WTC11 (cell line): Measurements from ENCODE around the gene JCAD. TPM values are rescaled to one million over a fixed set of nuclear protein-coding genes. Genes with fewer than 3 reads are reported as not detected.

ENCODE experiments used
- ATAC-seq: fragments of 200-7000 bp; cut with Tn5 transposase; 2 replicates; pipeline ENCODE4 v1.10.0; 2021; ENCODE audit warnings: mild to moderate bottlenecking, moderate library complexity
- CTCF ChIA-PET: fragments of 300-600 bp; sonication (Branson Sonifier 250); formaldehyde crosslinking; loops from one replicate; lab custom pipeline; 2021; ENCODE audit warnings: antibody characterized with exemption; lab: Charles Lee
- POLR2A ChIA-PET: fragments of 350-600 bp; sonication (Branson Sonifier 250); formaldehyde crosslinking; loops from one replicate; lab custom pipeline; 2021; ENCODE audit warnings: antibody characterized with exemption; lab: Charles Lee
- DNase-seq: peaks from one replicate; pipeline ENCODE4 v3.0.0; 2021; ENCODE audit warnings: low spot score
- H3K27ac Mint-ChIP-seq: 2 replicates; pipeline ENCODE4 v1.8.0; 2021; ENCODE audit warnings: mixed read lengths
- H3K27me3 Mint-ChIP-seq: 2 replicates; pipeline ENCODE4 v1.8.0; 2021; ENCODE audit warnings: low read depth, mild to moderate bottlenecking, moderate library complexity, mixed read lengths
- H3K36me3 Mint-ChIP-seq: 2 replicates; pipeline ENCODE4 v1.8.0; 2021; ENCODE audit warnings: mixed read lengths
- H3K4me1 Mint-ChIP-seq: 2 replicates; pipeline ENCODE4 v1.8.0; 2022; ENCODE audit warnings: mixed read lengths
- H3K4me3 Mint-ChIP-seq: 2 replicates; pipeline ENCODE4 v1.8.0; 2021; ENCODE audit warnings: mild to moderate bottlenecking, moderate library complexity, mixed read lengths
- H3K9me3 Mint-ChIP-seq: 2 replicates; pipeline ENCODE4 v1.8.0; 2021; ENCODE audit warnings: mixed read lengths
- ATF2 ChIP-seq: sonication (generic); formaldehyde crosslinking; IDR thresholded peaks from 2 replicates; pipeline ENCODE4 v1.8.1; 2022; ENCODE audit warnings: low read depth, missing genetic modification reagents, borderline replicate concordance
- CREB1 ChIP-seq: sonication (generic); formaldehyde crosslinking; IDR thresholded peaks from 2 replicates; pipeline ENCODE4 v1.8.0; 2023; ENCODE audit warnings: mild to moderate bottlenecking, missing genetic modification reagents
- CREM ChIP-seq: sonication (generic); formaldehyde crosslinking; IDR thresholded peaks from 2 replicates; pipeline ENCODE4 v1.8.1; 2022; ENCODE audit warnings: mild to moderate bottlenecking, missing genetic modification reagents, moderate library complexity
- E2F5 ChIP-seq: sonication (generic); formaldehyde crosslinking; IDR thresholded peaks from 2 replicates; pipeline ENCODE4 v1.8.1; 2022; ENCODE audit warnings: mild to moderate bottlenecking, moderate library complexity, missing genetic modification reagents
- EMX1 ChIP-seq: fragments of 250-450 bp; sonication (Bioruptor Pico); IDR thresholded peaks from 2 replicates; pipeline ENCODE4 v1.8.0; 2021; ENCODE audit warnings: mild to moderate bottlenecking
- ERG ChIP-seq: fragments of 250-450 bp; sonication (Bioruptor Pico); IDR thresholded peaks from 2 replicates; pipeline ENCODE4 v1.8.0; 2021; ENCODE audit warnings: mild to moderate bottlenecking
- ETV6 ChIP-seq: sonication (generic); formaldehyde crosslinking; IDR thresholded peaks from 2 replicates; pipeline ENCODE4 v1.8.1; 2022; ENCODE audit warnings: mild to moderate bottlenecking, missing genetic modification reagents
- FOXP4 ChIP-seq: sonication (generic); formaldehyde crosslinking; IDR thresholded peaks from 2 replicates; pipeline ENCODE4 v1.8.0; 2022; ENCODE audit warnings: mild to moderate bottlenecking, missing genetic modification reagents
- HMGXB4 ChIP-seq: sonication (generic); formaldehyde crosslinking; IDR thresholded peaks from 2 replicates; pipeline ENCODE4 v1.8.1; 2023; ENCODE audit warnings: mild to moderate bottlenecking, moderate library complexity, missing genetic modification reagents
- IRF2 ChIP-seq: sonication (generic); formaldehyde crosslinking; IDR thresholded peaks from 2 replicates; pipeline ENCODE4 v1.8.0; 2022; ENCODE audit warnings: low read depth, missing genetic modification reagents, borderline replicate concordance
- NFATC4 ChIP-seq: fragments of 250-450 bp; sonication (Bioruptor Pico); IDR thresholded peaks from 2 replicates; pipeline ENCODE4 v1.9.0; 2021; ENCODE audit warnings: mild to moderate bottlenecking
- PRRX2 ChIP-seq: fragments of 250-450 bp; sonication (Bioruptor Pico); IDR thresholded peaks from 2 replicates; pipeline ENCODE4 v1.8.0; 2021; ENCODE audit warnings: mild to moderate bottlenecking
- RELA ChIP-seq: sonication (generic); formaldehyde crosslinking; IDR thresholded peaks from 2 replicates; pipeline ENCODE4 v1.8.1; 2022; ENCODE audit warnings: missing genetic modification reagents, mild to moderate bottlenecking, borderline replicate concordance
- SOX15 ChIP-seq: fragments of 250-450 bp; sonication (Bioruptor Pico); IDR thresholded peaks from 2 replicates; pipeline ENCODE4 v1.9.0; 2021; ENCODE audit warnings: mild to moderate bottlenecking
- SP1 ChIP-seq: sonication (generic); formaldehyde crosslinking; conservative IDR thresholded peaks from 2 replicates; pipeline ENCODE4 v1.8.1; 2022; ENCODE audit warnings: missing genetic modification reagents
- TEAD1 ChIP-seq: sonication (generic); formaldehyde crosslinking; IDR thresholded peaks from 2 replicates; pipeline ENCODE4 v1.8.0; 2022; ENCODE audit warnings: mild to moderate bottlenecking, missing genetic modification reagents
- TEAD4 ChIP-seq: sonication (generic); formaldehyde crosslinking; IDR thresholded peaks from 2 replicates; pipeline ENCODE4 v1.8.0; 2022; ENCODE audit warnings: mild to moderate bottlenecking, missing genetic modification reagents
- USF2 ChIP-seq: sonication (generic); formaldehyde crosslinking; IDR thresholded peaks from 2 replicates; pipeline ENCODE4 v1.8.1; 2023; ENCODE audit warnings: mild to moderate bottlenecking, missing genetic modification reagents, moderate library complexity
- ZNF317 ChIP-seq: sonication (generic); formaldehyde crosslinking; IDR thresholded peaks from 2 replicates; pipeline ENCODE4 v1.8.1; 2023; ENCODE audit warnings: low read depth, mild to moderate bottlenecking, moderate library complexity, missing genetic modification reagents, borderline replicate concordance
- ZNF416 ChIP-seq: fragments of 250-450 bp; sonication (Bioruptor Pico); IDR thresholded peaks from 2 replicates; pipeline ENCODE4 v1.9.0; 2021; ENCODE audit warnings: mild to moderate bottlenecking, inconsistent platforms
- ZNF671 ChIP-seq: fragments of 250-450 bp; sonication (Bioruptor Pico); IDR thresholded peaks from 2 replicates; pipeline ENCODE4 v1.8.0; 2021; ENCODE audit warnings: mild to moderate bottlenecking
- ZSCAN18 ChIP-seq: fragments of 250-450 bp; sonication (Bioruptor Pico); IDR thresholded peaks from 2 replicates; pipeline ENCODE4 v2.1.2; 2022; ENCODE audit warnings: mild to moderate bottlenecking, moderate library complexity
- total RNA-seq: library from RNA; stranded (reverse); gene quantifications from 3 replicates; pipeline ENCODE4 v1.2.3, GENCODE V29; 2021

JCAD gene
- total RNA-seq, 1 experiment from 2014 or later, result 1.8 TPM

GRCh38 chr10:30074933-30075332 is 15.5 kb upstream of the JCAD start:
- ChIA-PET CTCF (interaction anchor here (1.1 kb wide), 1 partner anchor 13 kb away, joined by 3 read pairs; no protein-coding TSS in a partner anchor), POLR2A (no interaction called here)
- peaks cover 5% of the 10 kb centered on the region for H3K9me3 Mint-ChIP-seq
- H3K4me3 Mint-ChIP-seq, result no peak overlapping the region
- no peaks in the 10 kb centered on the region for H3K36me3 Mint-ChIP-seq
- H3K27ac Mint-ChIP-seq, result no peak overlapping the region
- H3K27me3 Mint-ChIP-seq, result no peaks in the 10 kb centered on the region; the same call in 1 of the 2 replicates
- ATAC-seq (no peak), DNase-seq (no peak)
- H3K4me1 Mint-ChIP-seq, result peaks cover 3% of the 10 kb centered on the region; the same call in 1 of the 2 replicates
- TF ChIP-seq ZNF416 (no peak), IRF2 (CRISPR knock-in tag) (no peak)

GRCh38 chr10:30074090-30074489 is 14.7 kb upstream of the JCAD start:
- no peaks in the 10 kb centered on the region; the same call in 1 of the 2 replicates for H3K27me3 Mint-ChIP-seq
- TF ChIP-seq RELA (CRISPR knock-in tag), result no peak
- TF ChIP-seq CREB1 (CRISPR knock-in tag), result no peak
- no peak for TF ChIP-seq EMX1 (CRISPR knock-in tag)
- no peak for TF ChIP-seq ATF2
- TF ChIP-seq E2F5 (CRISPR knock-in tag), result no peak
- TF ChIP-seq SOX15 (CRISPR knock-in tag), result no peak
- no peak for TF ChIP-seq ERG (CRISPR knock-in tag)
- no peak for TF ChIP-seq HMGXB4 (CRISPR knock-in tag)
- TF ChIP-seq FOXP4 (CRISPR knock-in tag), result no peak
- no peak for TF ChIP-seq SP1 (CRISPR knock-in tag)
- peaks cover 3% of the 10 kb centered on the region; the same call in 1 of the 2 replicates for H3K4me1 Mint-ChIP-seq
- ATAC-seq (no peak), DNase-seq (no peak)
- no peaks in the 10 kb centered on the region for H3K9me3 Mint-ChIP-seq
- no peak overlapping the region for H3K27ac Mint-ChIP-seq
- ChIA-PET POLR2A (no interaction called here), CTCF (interaction anchor here (1.1 kb wide), 1 partner anchor 19 kb away, joined by 3 read pairs; no protein-coding TSS in a partner anchor)
- H3K4me3 Mint-ChIP-seq, result no peak overlapping the region
- H3K36me3 Mint-ChIP-seq, result no peaks in the 10 kb centered on the region

- H3K9me3 Mint-ChIP-seq, result no peaks in the 10 kb centered on the region
- no peak overlapping the region for H3K4me3 Mint-ChIP-seq
- POLR2A ChIA-PET, result no interaction called here
- peaks cover 3% of the 10 kb centered on the region; the same call in 1 of the 2 replicates for H3K4me1 Mint-ChIP-seq
- DNase-seq (no peak), ATAC-seq (no peak)
- H3K36me3 Mint-ChIP-seq, result no peaks in the 10 kb centered on the region
- H3K27ac Mint-ChIP-seq, result no peak overlapping the region
- CTCF ChIA-PET, result interaction anchor here (1.1 kb wide), 1 partner anchor 19 kb away, joined by 3 read pairs; no protein-coding TSS in a partner anchor
- no peaks in the 10 kb centered on the region; the same call in 1 of the 2 replicates for H3K27me3 Mint-ChIP-seq
- TF ChIP-seq ZNF317 (CRISPR knock-in tag) (no peak), ZSCAN18 (no peak), CREB1 (CRISPR knock-in tag) (no peak), HMGXB4 (CRISPR knock-in tag) (no peak), TEAD1 (CRISPR knock-in tag) (no peak), NFATC4 (CRISPR knock-in tag) (no peak), ZNF671 (CRISPR knock-in tag) (no peak), ETV6 (CRISPR knock-in tag) (no peak), TEAD4 (CRISPR knock-in tag) (no peak), PRRX2 (CRISPR knock-in tag) (no peak), CREM (CRISPR knock-in tag) (no peak), USF2 (no peak)
Observed at GRCh38 chr10:30073767-30074060, 14.3 kb upstream of the JCAD start.
